Renal cortex interstitium (tissue), 15 donors: ENCODE data around the gene LSP1. TPM values are rescaled to one million over a fixed set of nuclear protein-coding genes. Genes with fewer than 3 reads are reported as not detected.
"Not testable (repeated sequence)": the region's sequence is repeated elsewhere in the genome, so short reads cannot be mapped to it uniquely, and the experiment has no call there.

ENCODE experiments used
- DNase-seq, 11 donors: peaks; one replicate each; pipeline ENCODE4 v3.0.0-alpha.2; 2013; ENCODE audit warnings: low read depth in 9 of 11, low spot score in 4 of 11; ENCODE audit errors: extremely low read depth in 1 of 11
- long read RNA-seq, 16 experiments: transcript quantifications; one replicate each; lab custom pipeline, GENCODE V29; 2026
- polyA plus RNA-seq, 3 donors: library from polyadenylated mRNA; unstranded; fragments of 120-200 nt; gene quantifications; one replicate each; pipeline ENCODE4 v1.2.1, GENCODE V29; 2013; ENCODE audit not compliant: insufficient read length in 3 of 3

Gene LSP1
- 1 to 10 TPM; 4.5 to 9.2 (median 7.9) TPM for polyA plus RNA-seq
- long read RNA-seq, donor 1: 0 reads
- long read RNA-seq, donor 2, partial matches to known transcripts: 0 of 1 reads
- long read RNA-seq, donor 2, other reads (novel, unspliced or antisense): 0 of 1 reads
- long read RNA-seq, donor 3: 0 reads
- long read RNA-seq, donor 4, partial matches to known transcripts: 0 of 3 reads
- long read RNA-seq, donor 4, other reads (novel, unspliced or antisense): 0 of 3 reads
- long read RNA-seq, donor 5: 0 reads
- long read RNA-seq, donor 6: 0 reads
- long read RNA-seq, donor 7, partial matches to known transcripts: 0 of 20 reads
- long read RNA-seq, donor 7, other reads (novel, unspliced or antisense): 20 of 20 reads
- long read RNA-seq, donor 8, partial matches to known transcripts: 0 of 1 reads
- long read RNA-seq, donor 8, other reads (novel, unspliced or antisense): 0 of 1 reads
- long read RNA-seq, donor 9: 0 reads
- long read RNA-seq, donor 10: 0 reads
- long read RNA-seq, donor 11, partial matches to known transcripts: 1,353 of 1,432 reads
- long read RNA-seq, donor 11, other reads (novel, unspliced or antisense): 79 of 1,432 reads
- long read RNA-seq, donor 12, partial matches to known transcripts: 0 of 1 reads
- long read RNA-seq, donor 12, other reads (novel, unspliced or antisense): 0 of 1 reads
- long read RNA-seq, donor 13: 0 reads
- long read RNA-seq, donor 14: 0 reads
- long read RNA-seq, donor 15: 0 reads
- long read RNA-seq, donor 16, partial matches to known transcripts: 0 of 9 reads
- long read RNA-seq, donor 16, other reads (novel, unspliced or antisense): 6 of 9 reads

DNA sequence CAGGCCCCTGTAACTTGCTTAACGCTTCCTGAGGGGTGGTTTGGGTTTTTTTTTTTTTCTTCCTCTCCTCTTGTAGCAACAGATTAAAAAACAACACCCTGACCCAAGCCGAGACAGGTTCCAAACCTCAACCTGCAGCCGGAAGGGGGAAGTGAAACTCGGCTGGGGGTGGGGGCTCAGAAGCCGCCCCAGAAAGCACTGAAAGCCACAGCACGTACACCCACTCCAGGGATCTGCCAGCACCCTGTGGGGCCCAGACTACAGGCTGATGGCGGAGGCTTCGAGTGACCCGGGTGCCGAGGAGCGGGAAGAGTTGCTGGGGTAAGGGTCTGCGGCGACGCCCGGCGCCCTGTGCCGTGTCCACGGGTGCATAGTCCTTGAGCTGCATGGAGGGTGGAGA lies at the start of gene LSP1:
Gene LSP1, plus strand, starts transcription at position 208 of the 400 bp plus-strand sequence. Its CDS starts 61 bp downstream, at position 269.
- no peak for DNase-seq

GRCh38 chr11:1803246-1803645 lies 49.6 kb upstream of the LSP1 start:
- DNase-seq: no peak

GRCh38 chr11:1803835-1804519 lies 48.9 kb upstream of the LSP1 start:
- not testable (repeated sequence) for DNase-seq

DNA sequence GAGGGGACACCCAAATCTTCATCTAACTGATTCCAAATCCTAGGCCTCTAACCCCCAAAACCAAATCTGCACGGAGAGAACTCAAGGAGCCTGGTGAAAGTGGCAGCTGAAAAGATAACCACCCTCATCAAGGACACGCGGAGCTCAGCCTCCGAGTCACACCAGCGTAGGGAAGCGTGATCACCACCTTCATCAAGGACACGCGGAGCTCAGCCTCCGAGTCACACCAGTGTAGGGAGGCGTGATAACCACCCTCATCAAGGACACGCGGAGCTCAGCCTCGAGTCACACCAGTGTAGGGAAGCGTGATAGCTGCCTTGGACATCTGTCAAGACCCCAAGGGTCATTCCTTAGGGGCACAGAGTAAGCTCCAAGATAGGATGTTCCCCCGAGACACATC lies 47.4 kb upstream of the LSP1 start:
- DNase-seq: no peak

GRCh38 chr11:1807264-1807995 lies 45.5 kb upstream of the LSP1 start:
- no peak for DNase-seq

- no peak for DNase-seq
These were observed 42.1 kb upstream of the LSP1 start for GRCh38 chr11:1810761-1811160.

DNA sequence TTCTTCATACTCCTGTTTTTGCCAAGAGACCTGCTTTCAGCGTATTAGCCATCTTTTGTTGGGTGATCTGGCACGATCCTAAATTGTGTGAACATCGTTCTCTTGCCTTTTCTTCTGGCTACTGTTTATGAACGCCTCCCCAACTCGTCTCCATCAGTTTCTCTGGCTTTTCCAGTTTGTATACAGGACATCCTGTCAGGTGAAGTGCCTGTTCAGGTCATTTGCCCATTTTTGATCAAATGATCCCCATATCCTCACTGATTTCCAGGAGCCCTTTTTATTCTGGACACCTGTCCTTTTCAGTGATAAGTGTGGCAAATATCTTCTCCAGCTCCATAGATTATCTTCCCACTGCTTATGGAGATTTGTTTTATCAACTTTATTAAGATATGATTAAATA lies 40.6 kb upstream of the LSP1 start:
- DNase-seq: no peak

GRCh38 chr11:1812801-1813200 lies 40.1 kb upstream of the LSP1 start:
- no peak for DNase-seq

DNA sequence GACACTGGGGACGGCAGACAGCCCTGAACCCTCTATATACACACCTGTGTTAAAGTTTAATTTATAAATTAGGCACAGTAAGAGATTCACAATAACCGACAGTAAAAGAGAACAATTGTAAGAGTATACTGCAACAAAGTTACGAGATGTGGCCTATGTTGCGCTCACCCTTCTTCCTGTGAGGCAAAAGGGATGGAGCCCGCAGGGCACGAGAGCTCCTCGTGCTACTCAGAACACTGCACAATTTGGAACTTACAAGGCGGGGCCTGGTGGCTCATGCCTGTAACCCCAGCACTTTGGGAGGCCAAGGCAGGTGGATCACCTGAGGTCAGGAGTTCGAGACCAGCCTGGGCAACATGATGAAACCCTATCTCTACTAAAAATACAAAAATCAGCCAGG lies 39.5 kb upstream of the LSP1 start:
- DNase-seq: not testable (repeated sequence)

- DNase-seq: no peak
These were observed 38.2 kb upstream of the LSP1 start for GRCh38 chr11:1814691-1815090.

- no peak for DNase-seq
These were observed 37.6 kb upstream of the LSP1 start for GRCh38 chr11:1815311-1815710.

- DNase-seq: no peak
These were observed 37.1 kb upstream of the LSP1 start for GRCh38 chr11:1815751-1816150.

- DNase-seq: no peak
These were observed 35.9 kb upstream of the LSP1 start for GRCh38 chr11:1817000-1817399.

DNA sequence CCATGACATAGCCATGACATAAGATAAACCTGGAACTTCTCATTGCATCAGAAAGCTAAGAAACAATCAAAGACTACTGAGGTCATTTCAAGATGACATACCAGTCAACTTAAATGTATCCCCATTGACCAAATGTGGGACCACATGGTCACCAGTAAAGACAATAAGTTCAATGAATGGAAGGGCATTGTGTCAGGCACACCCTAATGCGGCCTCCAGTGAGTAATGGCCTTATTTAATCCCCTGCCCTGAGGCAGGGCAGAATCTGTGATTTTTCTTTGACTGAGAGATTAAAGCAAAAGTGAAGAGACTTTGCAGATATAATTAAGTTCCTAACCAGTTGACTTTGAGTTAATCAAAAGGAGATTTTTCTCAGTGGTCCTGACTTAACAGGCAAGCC lies 35.4 kb upstream of the LSP1 start:
- DNase-seq: no peak

DNA sequence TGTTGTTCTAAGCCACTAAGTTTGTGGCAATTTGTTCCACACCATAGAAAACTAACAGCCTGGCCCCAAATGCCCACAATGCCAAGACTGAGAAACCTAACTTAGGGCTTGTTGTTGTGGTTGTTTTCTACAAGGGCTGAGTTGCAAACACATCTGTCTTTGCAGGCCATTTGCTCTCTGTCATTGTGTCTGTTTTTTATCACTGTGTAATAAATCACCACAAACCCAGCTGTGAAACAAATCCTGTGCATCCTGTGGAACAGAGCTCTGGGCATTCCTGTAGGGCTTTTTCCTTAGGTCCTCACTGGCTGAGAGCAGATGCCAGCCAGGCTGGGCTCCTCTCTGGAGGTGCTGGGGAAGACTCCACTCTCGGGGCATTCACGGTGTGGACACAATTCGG lies 33.8 kb upstream of the LSP1 start:
- DNase-seq: no peak

DNA sequence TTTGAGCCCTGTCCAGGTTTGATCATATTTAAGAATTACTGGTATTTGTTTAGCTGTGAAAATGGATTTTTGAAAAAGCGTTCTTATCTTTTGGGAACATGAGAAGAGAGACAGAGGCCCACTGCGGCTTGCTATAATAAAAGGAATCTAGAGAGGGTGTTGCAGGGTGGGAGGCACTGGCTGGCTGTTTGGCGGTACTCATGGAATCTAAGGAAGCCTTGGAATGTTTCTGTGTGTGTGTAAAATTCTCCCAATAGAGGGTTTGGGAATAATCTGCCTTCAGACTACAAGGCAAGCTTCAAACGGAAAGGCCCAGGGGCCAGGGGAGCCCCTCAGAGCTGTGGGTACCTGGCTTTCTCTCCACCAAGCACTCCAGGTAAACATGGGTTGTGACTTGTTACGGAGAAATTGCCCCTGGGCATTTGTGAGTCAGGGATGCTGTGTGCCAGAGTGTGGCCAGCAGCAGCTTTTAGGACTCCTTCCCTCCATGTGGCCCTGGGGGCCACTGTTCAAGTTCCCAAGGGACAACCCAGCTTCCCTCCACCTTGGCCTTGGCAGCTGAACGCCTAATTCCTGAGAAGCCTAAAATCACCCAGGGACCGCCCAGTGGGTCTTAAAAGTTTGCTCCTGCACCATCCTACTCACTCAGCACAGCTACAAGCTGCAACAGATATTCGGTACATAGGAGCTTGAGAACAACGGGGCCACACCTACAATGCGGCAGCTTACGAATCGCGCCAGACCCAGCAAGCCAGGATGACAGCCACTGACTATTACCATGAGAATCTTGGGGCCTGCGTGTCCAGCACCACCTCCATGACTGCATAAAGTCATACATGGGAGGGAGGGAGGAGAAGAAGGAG lies 32.2 kb upstream of the LSP1 start:
- no peak for DNase-seq

DNA sequence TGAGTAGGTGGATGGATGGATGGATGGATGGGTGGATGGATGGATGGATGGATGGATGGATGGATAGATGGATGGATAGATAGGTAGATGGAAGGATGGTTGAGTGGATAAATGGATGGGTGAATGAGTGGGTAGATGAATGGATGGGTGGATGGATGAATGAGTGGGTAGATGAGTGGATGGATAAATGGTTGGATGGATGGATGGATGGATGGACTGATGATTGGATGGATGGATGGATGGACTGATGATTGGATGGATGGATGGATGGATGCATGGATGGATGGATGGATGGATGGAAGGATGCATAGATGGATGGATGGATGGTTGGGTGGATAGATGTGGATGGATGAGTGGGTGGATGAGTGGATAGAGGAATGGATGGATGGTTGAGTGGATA lies 31.3 kb upstream of the LSP1 start:
- DNase-seq: no peak

DNA sequence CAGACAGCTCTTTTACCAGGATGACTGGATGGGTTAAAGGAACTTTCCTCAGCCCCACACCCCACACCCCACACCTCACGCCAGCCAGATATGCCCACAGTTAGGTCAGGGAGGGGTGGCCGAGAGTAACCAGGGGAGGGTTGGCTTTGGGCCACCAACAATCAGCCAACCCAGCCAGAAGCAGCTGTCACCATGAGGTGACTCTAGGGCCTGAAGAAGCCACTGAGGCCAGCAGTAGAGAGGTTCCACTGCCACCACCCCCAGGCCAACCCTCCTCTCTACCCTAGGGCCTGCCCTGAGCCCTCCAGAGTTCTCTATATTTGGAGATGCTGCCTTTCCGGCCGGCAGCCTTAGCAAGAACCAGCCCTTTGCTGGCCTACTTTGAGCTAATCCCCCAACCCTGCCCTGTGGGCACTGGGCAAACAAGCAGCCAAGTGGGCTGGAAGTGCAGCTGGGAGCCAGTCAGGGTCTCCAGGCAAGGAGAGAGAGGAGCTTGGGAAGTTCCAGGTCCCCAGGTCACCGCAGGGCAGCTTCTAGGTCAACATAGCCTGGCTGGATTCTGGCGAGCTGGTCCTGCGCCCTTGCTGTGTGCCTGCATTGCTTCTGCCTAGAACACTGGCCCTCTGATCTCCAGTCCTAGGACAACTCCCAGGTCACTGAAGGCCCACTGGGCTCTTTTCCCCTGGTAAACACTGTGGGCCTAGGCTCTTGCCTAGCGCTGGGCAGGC lies 30.1 kb upstream of the LSP1 start:
- DNase-seq: no peak
